ENCODE results near the gene NFE2.

NFE2 gene

GRCh38 chr12:54300732-54301427 lies at the start of gene NFE2:
NFE2 (minus strand) TSS chr12:54301015; CDS start chr12:54295248, 5,767 bp downstream.
- DNase-seq (ENCODE audit: low spot score), result no peak
- no peak for TF ChIP-seq CTCF (IDR thresholded peaks at IDR 0.05; ENCODE audit: borderline replicate concordance, control extremely low read depth, extremely low read depth, insufficient read depth, missing control alignments)
- in situ Hi-C loops (cut with MboI; ENCODE audit: low sequenced_read_pairs, unreplicated experiment), result no loop called here

GRCh38 chr12:54349679-54350078 lies 48.9 kb upstream of the NFE2 start:
- no peak for TF ChIP-seq CTCF (IDR thresholded peaks at IDR 0.05; ENCODE audit: borderline replicate concordance, control extremely low read depth, extremely low read depth, insufficient read depth, missing control alignments)
- in situ Hi-C loops (cut with MboI; ENCODE audit: low sequenced_read_pairs, unreplicated experiment), result no loop called here
- no peak for DNase-seq (ENCODE audit: low spot score)

GRCh38 chr12:54349036-54349435 lies 48.2 kb upstream of the NFE2 start:
- in situ Hi-C loops (cut with MboI; ENCODE audit: low sequenced_read_pairs, unreplicated experiment), result no loop called here
- DNase-seq (ENCODE audit: low spot score), result no peak
- TF ChIP-seq CTCF (IDR thresholded peaks at IDR 0.05; ENCODE audit: borderline replicate concordance, control extremely low read depth, extremely low read depth, insufficient read depth, missing control alignments), result no peak

GRCh38 chr12:54341378-54342300 lies 40.8 kb upstream of the NFE2 start:
- TF ChIP-seq CTCF (IDR thresholded peaks at IDR 0.05; ENCODE audit: borderline replicate concordance, control extremely low read depth, extremely low read depth, insufficient read depth, missing control alignments), result no peak
- no peak for DNase-seq (ENCODE audit: low spot score)
- in situ Hi-C loops (cut with MboI; ENCODE audit: low sequenced_read_pairs, unreplicated experiment), result no loop called here

- in situ Hi-C loops (cut with MboI; ENCODE audit: low sequenced_read_pairs, unreplicated experiment), result no loop called here
- no peak for TF ChIP-seq CTCF (IDR thresholded peaks at IDR 0.05; ENCODE audit: borderline replicate concordance, control extremely low read depth, extremely low read depth, insufficient read depth, missing control alignments)
- DNase-seq (ENCODE audit: low spot score), result no peak
Observed at GRCh38 chr12:54340846-54341245, 40.0 kb upstream of the NFE2 start.

GRCh38 chr12:54338698-54339296 lies 38.0 kb upstream of the NFE2 start:
- in situ Hi-C loops (cut with MboI; ENCODE audit: low sequenced_read_pairs, unreplicated experiment), result no loop called here
- no peak for TF ChIP-seq CTCF (IDR thresholded peaks at IDR 0.05; ENCODE audit: borderline replicate concordance, control extremely low read depth, extremely low read depth, insufficient read depth, missing control alignments)
- no peak for DNase-seq (ENCODE audit: low spot score)

Measured in GM13976 (cell line).